GM12801 (cell line): ENCODE measurements around the gene TTLL9.

Experiments
- CTCF ChIP-seq: IDR thresholded peaks from one replicate; pipeline ENCODE4 v1.5.1; 2011; ENCODE audit warnings: control low read depth; ENCODE audit not compliant: insufficient read length; ENCODE audit errors: extremely low read depth

TTLL9 gene

GRCh38 chr20:31991339-31991705 is 120.9 kb downstream of the TTLL9 start:
- no peak for TF ChIP-seq CTCF

GRCh38 chr20:31992086-31992485 is 121.7 kb downstream of the TTLL9 start:
- TF ChIP-seq CTCF, result no peak
